RWPE1 (cell line): ENCODE measurements around the gene MGST1.
A peak's percentile ranks its signal among the peaks of the same experiment; 100 is the strongest.

Experiments
- CTCF ChIA-PET: fragments of 350-600 bp; sonication (Branson Sonifier 250); formaldehyde crosslinking; extraction: SDS; loops from one replicate; lab custom pipeline; 2021; lab: Yijun Ruan, JAX
- POLR2A ChIA-PET: fragments of 400-600 bp; formaldehyde crosslinking; extraction: SDS; loops from one replicate; lab custom pipeline; 2020; ENCODE audit warnings: antibody characterized with exemption; ENCODE audit not compliant: low non-redundant PET; lab: Yijun Ruan, JAX
- DNase-seq: peaks from one replicate; pipeline ENCODE4 v3.0.0; 2012; ENCODE audit warnings: low spot score
- H3K27ac ChIP-seq: fragments of 450-650 bp; 2 replicates; pipeline ENCODE4 v1.5.1; 2017
- TF ChIP-seq, protein P1 (sequence below): fragments of 450-650 bp; conservative IDR thresholded peaks from 2 replicates; pipeline ENCODE4 v1.5.1; 2017; ENCODE audit warnings: low read depth, mild to moderate bottlenecking

Gene MGST1

DNA sequence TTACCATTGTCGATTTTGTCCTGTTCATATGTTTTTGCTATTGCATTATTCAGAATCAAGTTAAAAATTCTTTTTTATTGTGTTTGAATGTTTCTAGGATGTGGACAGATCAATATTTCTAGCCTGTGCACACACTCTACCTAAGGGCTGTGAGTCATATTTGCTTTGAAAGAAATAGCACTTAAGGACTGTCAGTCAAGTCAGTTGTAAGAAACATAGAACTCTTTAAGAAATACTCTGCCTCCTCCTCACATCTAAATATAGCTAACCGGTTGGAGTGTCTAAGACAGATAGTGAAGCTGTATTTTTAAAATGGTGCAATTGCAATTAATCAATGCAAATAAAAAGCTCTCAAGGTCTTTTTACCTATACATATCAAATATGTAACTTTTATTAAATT, 17.9 kb upstream of the MGST1 start:
- H3K27ac ChIP-seq, result no peak overlapping the region
- POLR2A ChIA-PET, result no interaction called here
- TF ChIP-seq, protein P1, sequence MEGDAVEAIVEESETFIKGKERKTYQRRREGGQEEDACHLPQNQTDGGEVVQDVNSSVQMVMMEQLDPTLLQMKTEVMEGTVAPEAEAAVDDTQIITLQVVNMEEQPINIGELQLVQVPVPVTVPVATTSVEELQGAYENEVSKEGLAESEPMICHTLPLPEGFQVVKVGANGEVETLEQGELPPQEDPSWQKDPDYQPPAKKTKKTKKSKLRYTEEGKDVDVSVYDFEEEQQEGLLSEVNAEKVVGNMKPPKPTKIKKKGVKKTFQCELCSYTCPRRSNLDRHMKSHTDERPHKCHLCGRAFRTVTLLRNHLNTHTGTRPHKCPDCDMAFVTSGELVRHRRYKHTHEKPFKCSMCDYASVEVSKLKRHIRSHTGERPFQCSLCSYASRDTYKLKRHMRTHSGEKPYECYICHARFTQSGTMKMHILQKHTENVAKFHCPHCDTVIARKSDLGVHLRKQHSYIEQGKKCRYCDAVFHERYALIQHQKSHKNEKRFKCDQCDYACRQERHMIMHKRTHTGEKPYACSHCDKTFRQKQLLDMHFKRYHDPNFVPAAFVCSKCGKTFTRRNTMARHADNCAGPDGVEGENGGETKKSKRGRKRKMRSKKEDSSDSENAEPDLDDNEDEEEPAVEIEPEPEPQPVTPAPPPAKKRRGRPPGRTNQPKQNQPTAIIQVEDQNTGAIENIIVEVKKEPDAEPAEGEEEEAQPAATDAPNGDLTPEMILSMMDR, result no peak
- DNase-seq, result peak; percentile 26
- CTCF ChIA-PET, result no interaction called here

DNA sequence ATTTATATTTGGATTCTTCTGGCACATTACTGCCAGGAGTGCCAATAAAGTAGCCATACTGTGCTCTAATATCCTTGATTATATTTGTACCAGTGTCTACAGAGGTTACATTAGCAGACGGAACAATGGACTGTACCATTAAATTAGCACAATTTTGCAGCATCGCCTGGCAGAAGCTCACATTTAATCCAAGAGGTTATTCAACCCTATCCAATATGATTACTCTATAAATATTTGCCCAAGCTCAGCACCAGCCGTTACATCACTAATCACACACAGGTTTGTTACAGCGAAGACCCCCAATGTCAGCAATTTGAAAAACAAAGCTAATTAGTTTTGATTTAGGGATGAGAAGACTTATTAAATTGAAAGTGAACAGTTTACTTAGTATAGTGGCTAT, 16.9 kb upstream of the MGST1 start:
- no peak for DNase-seq
- CTCF ChIA-PET, result no interaction called here

DNA sequence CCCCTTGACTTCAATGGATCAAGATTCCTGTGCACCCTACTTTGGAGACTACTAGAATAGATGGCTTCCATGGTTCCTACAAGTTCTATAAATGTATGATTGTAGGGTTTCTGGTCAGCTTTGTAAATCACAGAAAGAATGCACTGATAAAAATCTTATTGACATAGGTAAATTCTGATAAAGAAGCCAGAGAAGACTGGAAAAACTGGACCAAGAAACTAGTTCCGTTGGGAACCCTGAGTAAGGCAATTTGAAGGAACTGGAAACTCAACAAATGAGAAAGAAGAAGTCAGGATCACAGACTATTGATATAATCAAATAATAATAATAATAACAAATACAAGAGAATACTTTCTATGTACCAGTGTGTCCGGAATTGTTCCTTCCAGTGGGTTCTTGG, 15.4 kb upstream of the MGST1 start:
- POLR2A ChIA-PET, result no interaction called here
- CTCF ChIA-PET, result no interaction called here
- TF ChIP-seq, protein P1, result no peak
- no peak overlapping the region for H3K27ac ChIP-seq
- no peak for DNase-seq

More for the DNA sequence above, 16.9 kb upstream of the MGST1 start:
- POLR2A ChIA-PET, result no interaction called here
- TF ChIP-seq, protein P1, result no peak
- no peak overlapping the region for H3K27ac ChIP-seq

DNA sequence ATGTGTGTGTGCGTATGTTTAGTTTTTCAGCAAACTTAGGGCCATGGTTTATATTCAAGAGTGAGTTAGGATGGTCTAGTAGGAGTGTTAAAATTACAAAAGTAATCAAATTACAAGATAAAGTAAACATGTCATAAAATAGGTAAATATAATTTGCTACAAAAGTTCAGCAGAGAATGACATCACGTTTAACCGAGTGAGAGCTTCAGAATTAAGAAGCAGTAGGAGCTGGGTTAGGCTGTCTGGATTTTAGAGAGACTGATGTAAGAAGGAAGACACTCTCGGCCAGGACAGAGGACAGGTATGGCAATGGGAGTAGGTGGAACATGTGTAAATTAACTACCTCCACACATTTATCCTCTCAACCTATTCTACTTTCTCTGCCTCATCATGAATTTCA, 11.6 kb upstream of the MGST1 start:
- no peak overlapping the region for H3K27ac ChIP-seq
- TF ChIP-seq, protein P1, result no peak
- ChIA-PET CTCF (no interaction called here), POLR2A (no interaction called here)
- no peak for DNase-seq

DNA sequence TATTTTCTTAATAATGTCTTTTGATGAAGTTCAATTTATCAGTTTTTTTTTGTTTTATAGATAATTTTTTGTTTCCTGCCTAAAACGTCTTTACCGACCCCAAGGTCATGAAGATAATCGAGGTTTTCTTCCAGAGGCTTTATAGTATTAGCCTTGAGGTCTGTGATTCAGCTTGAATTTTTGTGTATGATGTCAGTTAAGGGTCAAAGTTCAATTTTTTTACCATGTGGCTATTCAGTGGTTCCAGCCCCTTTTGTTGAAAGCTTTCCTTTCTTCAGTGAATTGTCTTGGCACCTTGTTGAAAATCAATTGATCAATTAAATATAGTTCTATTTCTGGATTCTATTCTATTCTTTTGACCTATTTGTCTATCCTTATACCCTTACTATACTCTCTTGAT, 3.2 kb upstream of the MGST1 start:
- ChIA-PET CTCF (no interaction called here), POLR2A (no interaction called here)
- no peak overlapping the region for H3K27ac ChIP-seq
- DNase-seq, result no peak
- TF ChIP-seq, protein P1, result no peak

DNA sequence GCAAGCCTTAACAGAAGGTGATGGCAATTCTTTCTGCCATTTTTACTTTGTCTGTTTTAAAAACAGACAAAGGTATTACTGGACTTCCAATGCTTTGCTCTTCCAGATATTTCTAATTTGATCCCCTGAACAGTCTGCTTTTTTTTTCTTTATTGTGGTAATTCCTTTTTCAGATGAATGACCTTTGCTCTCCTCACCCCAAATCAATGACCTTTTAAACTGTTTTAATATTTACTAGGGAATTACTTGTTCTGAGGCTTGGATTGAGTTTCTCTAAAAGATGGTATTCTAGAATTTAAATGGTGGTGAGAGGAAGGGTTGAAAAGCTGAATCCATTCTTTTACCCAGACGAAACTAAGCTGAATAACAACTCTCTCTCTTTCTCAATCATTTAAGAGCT, 2.3 kb upstream of the MGST1 start:
- CTCF ChIA-PET, result no interaction called here
- POLR2A ChIA-PET, result no interaction called here
- TF ChIP-seq, protein P1, result no peak
- no peak overlapping the region for H3K27ac ChIP-seq
- DNase-seq, result no peak

DNA sequence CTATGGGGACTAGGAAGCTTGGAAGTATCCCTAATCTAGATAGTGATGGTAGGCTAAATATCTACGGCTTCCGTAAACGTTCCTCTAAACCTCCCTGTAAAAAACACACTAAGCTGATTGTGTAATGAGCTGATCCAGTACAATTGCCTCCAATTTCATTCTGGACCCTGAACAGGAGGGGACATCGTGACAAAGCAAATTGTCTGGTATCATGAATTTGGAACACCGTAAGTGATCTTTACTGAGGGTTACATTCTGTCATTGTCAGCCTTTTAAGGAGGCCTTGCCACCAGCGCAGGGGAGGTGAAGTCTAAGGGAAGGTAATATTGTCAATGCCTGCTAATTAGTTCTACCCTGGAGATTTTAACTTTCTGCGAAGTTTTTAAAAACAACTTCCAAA, 487 bp upstream of the MGST1 start:
- no peak for DNase-seq
- CTCF ChIA-PET, result no interaction called here
- TF ChIP-seq, protein P1, result no peak
- peak overlapping the region; percentile 91 for H3K27ac ChIP-seq
- POLR2A ChIA-PET, result no interaction called here
